ENCODE results near the gene PCDH9.
"Not testable (repeated sequence)": the region's sequence is repeated elsewhere in the genome, so short reads cannot be mapped to it uniquely, and the experiment has no call there.

The PCDH9 gene

DNA sequence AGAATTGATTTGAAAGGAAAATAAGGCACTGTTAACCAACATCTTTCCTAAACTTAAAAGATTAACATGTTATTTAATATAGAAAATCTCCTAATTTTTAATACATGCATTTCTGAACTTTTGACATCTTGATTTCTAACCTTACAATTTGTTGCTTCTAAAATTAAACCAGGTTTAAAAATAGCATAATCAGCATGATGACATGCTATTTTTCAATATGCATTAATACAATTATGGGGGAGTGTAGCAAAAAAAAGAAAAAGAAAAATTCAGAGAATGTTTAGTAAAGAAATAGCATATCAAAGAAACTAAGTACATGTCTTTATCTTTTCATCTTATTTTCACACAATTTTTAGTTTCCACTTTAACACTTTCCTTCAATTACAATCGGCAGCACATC is 98.7 kb downstream of the PCDH9 start:
- H3K4me3 ChIP-seq (ENCODE audit: low read depth, low read length) = no peak overlapping the region

DNA sequence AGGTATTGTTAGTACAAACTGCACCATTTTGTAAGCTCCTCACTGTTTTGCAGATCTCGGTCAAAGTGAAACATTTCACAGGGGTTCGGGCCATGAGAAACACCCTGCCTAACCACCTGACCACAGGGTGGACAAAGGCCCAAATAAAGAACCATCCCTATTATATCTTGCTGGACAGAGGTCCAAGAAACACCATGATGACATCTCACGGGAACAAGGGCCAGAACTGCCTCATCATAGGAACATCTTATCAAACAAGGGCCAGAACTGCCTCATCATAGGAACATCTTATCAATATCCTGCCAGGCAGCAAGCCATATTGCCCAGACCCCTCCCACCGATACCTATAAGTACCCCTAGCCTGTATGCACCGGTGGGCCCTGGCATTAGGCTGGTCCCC is 99.7 kb downstream of the PCDH9 start:
- H3K4me3 ChIP-seq (ENCODE audit: low read depth, low read length) = no peak overlapping the region

DNA sequence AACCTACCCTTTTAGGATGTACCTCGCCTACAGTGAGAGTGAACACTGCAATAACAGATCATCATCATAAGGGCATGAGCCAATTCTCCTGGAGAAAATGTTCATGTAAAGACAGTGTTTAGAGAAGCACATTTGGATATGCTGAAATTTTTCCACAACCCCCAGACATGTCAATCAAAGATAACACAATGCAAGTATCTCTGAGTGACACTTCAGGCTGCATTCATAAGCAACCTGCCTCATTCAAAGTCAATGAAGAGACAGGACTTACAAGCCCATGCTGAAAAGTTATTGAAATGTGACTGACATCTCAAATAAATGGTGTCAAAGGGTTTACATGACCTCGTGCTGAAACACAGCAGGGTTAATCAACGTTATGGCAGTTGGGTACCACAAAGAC is 102.0 kb downstream of the PCDH9 start:
- no peak overlapping the region for H3K4me3 ChIP-seq (ENCODE audit: low read depth, low read length)

DNA sequence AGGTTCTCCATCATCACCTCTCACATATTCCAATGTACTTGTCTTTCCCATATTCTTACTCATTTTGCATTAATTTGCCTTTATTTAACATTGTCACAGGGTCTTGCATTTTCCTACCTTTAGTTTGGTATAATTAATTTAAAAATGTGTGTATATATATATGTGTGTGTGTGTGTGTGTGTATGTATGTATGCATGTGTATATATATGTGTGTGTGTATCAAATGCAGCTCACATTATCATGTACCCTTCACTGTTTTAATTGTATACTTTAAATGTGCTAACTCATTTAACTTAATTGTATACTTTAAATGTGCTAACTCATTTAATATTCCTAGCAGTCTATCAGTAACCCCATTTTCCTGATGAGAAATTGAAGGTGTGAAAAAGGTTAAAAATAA is 104.5 kb downstream of the PCDH9 start:
- H3K4me3 ChIP-seq (ENCODE audit: low read depth, low read length) = no peak overlapping the region

DNA sequence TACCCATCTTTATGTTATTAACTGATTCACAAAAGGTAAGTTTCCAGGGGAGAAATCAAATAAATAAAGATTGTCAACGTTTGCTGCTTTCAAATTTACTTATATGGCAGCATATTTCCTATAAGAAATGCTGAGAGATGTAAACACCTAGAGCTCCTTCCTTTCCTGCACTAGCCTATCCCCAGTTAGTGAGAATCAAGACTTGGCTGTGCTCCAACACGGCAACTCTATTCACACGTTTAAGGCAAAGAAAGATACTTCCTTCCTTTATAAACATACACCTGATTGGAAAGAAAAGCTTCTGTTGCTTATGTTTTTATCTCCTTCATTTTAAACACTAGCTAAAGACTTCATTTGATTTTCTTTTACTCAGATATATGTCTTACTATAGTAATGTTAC is 107.0 kb downstream of the PCDH9 start:
- no peak overlapping the region for H3K4me3 ChIP-seq (ENCODE audit: low read depth, low read length)

DNA sequence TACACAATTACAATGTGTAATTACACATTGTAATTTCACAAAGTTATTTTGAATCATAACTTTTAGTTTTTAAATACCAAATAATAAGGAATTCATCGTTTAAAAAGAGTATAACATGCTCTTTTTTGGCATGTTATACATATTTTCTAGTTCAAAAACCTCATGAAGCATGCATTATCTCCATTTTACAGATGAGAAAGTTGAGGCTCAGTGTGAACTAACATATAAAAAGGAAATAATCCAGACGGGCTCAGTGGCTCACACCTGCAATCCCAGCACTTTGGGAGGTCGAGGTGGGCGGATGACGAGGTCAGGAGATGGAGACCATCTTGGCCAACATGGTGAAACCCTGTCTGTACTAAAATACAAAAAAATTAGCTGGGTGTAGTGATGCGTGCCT is 107.9 kb downstream of the PCDH9 start:
- no peak overlapping the region for H3K4me3 ChIP-seq (ENCODE audit: low read depth, low read length)

DNA sequence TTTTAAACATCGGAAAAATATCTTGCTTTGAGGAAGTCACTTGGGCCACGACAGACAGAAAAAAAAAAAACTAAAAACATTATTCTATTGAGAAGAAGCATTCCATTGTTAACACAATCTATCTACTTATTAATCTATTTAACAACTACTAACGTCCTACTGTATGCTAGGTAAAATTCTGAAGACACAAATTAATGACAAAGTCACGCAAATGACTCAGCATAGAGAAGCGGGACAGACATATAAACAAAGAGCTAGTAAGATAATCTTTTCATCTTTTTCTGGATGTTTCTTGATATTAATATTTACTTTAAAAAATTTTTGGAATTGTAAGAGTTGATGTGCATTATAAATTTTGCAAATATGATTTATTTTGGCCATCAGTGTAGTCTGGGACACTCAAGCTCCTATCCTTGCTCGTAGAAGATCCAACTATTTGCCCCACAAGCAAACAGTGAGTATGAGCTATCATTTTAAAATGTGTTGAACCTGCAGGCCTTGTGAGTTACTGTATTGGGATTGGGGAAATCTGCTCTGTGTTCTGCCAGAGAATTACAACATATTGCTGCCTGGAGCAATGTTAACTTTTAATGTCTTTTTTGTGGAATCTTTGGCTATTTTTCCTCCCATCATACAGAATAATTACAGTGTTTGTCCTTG is 109.1 kb downstream of the PCDH9 start:
- H3K4me3 ChIP-seq (ENCODE audit: low read depth, low read length) = no peak overlapping the region

DNA sequence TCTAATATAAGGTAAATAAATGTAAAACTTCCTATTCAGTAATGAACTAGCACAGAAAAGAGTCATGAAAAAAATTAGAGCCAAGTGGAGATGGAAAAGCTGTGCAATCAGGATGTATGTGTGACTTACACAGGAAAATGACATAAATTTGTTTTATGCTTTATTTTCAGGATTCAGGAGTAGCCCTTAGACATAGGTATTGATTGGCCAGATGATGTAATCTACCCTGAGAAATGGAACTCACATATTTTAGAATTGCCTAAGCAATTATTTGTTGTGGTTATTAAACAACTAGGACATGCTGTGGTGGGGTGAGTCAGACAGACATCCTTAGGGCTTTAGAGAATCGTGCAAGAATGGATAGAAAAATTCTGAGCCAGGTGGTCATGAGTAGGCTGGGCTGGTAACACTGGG is 110.6 kb downstream of the PCDH9 start:
- H3K4me3 ChIP-seq (ENCODE audit: low read depth, low read length) = no peak overlapping the region

DNA sequence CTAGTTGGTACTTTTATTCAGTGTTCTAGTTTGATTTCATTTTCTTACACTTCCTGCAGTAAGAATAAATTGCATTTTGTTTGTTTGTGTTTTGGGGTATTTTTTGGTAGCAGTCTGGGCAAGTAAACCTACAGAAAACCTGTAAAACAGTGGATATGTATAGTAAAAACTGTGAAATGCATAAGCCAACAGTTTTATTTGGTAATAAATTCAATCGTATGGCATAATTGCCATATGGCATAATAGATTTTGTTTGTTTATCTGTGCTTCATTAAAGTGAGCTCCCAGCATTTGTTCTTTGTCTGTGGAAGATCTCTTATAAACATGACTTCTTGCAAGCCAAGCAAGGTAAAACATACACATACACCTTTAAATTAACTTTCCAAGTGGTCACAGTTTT is 111.9 kb downstream of the PCDH9 start:
- H3K4me3 ChIP-seq (ENCODE audit: low read depth, low read length) = no peak overlapping the region

DNA sequence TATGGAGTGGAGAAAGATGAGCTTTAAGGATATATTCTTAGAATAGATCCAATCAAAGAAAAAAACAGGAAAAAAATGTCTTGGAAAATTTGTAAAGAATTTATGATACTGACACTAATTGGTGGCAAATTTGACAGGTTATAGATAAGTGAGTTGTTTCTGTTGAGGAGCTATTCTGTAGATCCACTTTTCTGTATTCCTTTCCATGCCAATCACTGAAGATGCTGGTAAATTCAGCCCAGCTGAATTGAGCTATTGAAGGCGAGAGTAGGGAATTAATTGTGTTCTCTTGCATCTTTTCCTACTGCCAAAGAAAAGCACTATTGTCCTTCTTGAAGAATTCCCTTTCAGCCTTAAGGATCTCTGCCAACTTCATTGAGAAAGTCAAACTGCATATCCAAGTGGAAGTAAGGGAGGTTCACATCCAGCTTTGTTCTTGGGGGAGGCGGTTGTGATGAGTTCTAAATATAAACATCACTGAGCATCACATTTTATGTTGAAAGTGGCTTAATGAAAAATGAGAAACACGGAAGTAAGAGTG is 113.1 kb downstream of the PCDH9 start:
- H3K4me3 ChIP-seq (ENCODE audit: low read depth, low read length) = no peak overlapping the region

DNA sequence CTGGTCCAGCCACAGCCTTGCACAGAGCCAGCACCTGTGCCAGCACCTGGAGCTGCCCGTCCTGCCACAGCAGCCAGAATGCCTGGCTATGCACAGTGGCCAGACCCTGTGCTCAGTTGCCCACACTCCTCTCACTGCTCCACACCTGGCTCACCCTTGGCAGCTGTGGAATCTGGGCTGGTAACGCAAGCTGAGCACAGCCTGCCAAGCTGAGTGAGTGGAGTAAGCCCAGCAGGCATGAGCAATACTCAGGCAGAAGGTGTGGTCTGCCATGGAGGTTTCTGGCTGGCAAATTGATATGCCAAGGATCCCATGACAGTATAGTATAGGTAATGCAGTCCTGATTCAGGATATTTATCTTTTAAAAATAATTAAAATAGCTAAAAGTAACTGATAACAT is 122.2 kb downstream of the PCDH9 start:
- no peak overlapping the region for H3K4me3 ChIP-seq (ENCODE audit: low read depth, low read length)

DNA sequence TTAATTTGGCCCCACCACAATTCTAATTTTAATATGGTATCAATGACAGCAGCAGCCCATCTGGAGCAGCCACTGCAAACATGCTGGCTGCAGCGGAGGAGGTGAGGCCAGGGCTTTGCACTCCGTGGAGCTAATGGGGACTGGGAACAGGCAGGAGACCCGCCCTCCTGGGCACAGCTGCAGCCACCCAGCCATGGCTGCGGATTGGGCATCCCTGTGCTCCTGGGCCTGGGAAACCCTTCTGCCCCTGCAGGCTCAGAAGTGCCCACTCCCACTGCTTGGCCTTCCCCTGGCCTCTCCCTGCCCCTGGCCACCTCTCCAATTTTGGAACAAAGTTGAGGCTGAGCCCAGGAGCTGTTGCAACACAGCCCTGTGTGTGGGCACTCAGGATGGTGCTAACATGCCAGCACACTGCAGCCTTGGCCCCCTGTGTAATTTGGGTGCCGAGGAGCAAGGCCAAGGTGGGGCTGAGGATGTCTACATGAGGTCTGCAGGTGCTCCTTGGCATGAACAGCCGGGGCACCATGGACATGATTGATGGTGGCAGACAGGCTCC is 123.6 kb downstream of the PCDH9 start:
- no peak overlapping the region for H3K4me3 ChIP-seq (ENCODE audit: low read depth, low read length)

DNA sequence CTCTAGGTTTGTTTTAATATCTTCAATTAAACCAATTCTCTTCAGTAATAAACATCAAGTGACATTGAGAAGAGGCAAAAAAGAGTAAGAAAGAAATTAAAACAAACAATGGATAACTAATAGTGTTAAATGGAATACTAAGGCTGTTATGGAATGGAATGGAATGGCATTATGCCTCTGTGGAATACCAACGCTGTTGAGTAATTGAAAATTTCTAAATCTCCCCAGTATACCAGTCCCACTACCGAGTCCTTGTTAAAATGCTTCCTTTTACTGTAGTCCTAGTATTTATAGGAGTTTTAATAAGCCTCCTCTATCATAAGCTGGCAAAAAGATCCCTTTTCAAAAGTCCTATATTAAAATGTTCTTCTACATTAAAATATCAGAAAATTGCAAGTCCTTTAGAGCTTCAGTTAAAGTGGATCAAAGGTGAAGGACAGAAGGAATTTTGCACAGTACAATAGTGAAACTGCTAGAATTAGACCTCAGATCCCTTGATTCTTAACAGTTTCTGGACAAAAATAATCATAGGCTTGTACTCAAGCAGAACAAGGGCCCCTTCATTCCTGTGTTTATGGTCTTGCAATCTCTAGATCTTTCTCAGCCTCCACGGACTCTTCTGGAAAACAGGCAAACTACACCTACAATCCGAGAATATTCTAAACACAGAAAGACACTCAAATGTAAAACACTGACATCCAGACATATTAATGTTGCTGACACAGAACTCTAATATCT is 128.2 kb downstream of the PCDH9 start:
- no peak overlapping the region for H3K4me3 ChIP-seq (ENCODE audit: low read depth, low read length)

DNA sequence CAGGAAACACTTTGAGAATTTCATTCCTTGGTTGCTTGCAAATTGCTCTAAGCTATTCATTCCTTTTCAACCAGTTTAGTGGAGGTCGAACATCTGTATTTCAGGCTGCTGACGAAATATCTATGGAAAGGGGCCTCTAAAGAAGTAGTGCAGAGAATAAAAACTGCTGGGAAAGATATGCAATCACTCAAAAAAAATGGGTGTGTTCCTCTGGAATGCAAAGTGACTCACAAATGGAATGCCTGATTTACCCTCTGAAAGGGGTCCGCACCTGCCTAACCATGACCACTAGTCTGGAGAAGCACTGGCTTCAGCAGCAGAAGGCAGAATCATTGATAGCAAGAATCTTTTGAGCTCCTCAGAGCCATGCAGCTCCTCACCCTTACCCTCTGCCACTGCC is 129.4 kb downstream of the PCDH9 start:
- H3K4me3 ChIP-seq (ENCODE audit: low read depth, low read length) = no peak overlapping the region

DNA sequence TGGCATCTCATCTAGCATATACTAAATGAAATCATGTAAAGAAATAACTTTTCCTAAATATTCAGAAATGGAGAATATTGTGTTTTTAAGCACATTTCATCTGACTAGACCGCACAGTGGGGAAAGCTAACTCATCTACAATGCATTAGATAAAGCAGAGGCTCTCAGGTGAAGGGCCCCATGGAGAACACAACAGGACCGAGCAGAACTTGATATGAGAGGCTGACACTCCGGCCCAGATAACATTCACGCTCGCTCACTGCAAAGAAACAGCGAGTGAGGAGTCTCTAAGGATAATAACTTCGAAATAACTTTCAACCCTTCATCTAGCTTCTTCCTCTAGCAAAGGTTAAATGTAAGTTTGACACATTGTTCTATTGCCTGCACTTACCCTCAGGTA is 130.6 kb downstream of the PCDH9 start:
- H3K4me3 ChIP-seq (ENCODE audit: low read depth, low read length) = no peak overlapping the region

DNA sequence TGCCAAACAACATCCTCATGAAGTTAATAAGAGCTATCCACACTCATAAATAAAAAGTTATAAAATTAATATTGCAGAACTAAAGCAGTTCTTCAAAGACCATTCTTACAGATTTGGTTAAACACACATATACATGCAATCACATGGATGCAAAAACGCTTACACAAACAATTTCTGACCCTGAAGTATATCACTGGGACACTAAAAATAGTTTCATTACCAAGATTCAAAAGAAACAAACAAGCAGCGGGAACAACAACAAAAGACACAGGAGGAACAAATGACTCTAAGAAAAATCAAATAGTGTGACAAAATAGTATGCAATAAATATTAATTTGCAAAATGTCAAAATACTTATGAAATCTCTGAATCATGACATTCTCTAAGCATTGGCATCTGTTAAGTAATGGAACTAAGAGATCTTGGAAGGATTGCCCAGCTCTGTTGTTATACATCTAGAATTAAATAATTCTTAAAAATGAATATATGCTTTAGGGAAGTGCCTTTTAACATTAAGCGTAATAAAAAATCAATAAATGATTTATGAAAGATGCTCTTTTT is 132.2 kb downstream of the PCDH9 start:
- H3K4me3 ChIP-seq (ENCODE audit: low read depth, low read length) = no peak overlapping the region

DNA sequence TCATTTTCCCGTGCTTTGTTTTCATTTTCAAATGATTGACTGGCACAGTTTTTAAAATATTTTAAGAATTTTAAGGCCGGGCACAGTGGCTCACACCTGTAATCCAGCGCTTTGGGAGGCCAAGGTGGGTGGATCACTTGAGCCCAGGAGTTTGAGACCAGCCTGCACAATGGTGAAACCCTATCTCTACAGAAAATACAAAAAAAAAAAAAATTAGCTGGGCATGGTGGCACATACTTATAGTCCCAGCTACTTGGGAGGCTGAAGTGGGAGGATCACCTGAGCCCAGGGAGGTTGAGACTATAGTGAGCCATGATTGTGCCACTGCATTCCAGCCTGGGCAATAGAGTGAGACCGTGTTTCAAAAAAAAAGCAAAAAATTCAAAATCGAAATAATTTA is 133.2 kb downstream of the PCDH9 start:
- not testable (repeated sequence) for H3K4me3 ChIP-seq (ENCODE audit: low read depth, low read length)

DNA sequence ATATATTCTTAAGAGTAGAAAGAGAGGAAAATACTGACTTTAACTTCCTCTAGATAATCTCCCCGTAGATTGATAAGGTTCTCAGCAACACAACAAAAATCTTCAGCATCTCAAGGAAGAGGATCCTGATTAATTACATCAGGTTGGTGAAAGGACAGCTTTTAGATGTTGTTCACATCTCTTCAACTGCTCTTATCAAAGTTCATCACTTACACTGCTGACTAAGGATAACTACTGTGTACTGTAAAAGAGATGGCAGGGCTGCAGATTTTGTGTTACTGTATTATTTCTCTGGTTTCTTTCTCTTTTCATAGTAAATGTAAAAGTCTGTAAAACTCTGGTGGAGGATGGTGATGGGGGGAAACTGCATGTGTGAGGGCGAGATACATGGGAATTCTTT is 133.7 kb downstream of the PCDH9 start:
- no peak overlapping the region for H3K4me3 ChIP-seq (ENCODE audit: low read depth, low read length)

DNA sequence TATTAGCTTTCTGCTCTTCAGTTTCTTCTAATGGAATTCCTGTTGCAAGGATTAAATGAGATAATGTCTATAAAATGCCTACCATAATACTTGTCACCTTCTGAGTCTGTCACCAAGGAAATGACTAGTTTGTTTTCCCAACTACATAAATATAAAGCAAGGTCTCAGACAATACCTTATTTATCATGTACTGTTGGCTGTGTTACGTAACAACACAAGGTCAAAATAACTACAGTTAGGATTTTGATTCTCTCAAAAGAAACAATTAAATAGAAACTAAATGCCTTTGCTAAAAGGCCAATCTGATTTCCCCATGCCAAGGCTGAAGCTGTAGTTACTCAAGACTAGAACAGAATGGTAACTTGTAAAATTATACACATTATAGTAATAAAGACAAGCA is 134.5 kb downstream of the PCDH9 start:
- no peak overlapping the region for H3K4me3 ChIP-seq (ENCODE audit: low read depth, low read length)

DNA sequence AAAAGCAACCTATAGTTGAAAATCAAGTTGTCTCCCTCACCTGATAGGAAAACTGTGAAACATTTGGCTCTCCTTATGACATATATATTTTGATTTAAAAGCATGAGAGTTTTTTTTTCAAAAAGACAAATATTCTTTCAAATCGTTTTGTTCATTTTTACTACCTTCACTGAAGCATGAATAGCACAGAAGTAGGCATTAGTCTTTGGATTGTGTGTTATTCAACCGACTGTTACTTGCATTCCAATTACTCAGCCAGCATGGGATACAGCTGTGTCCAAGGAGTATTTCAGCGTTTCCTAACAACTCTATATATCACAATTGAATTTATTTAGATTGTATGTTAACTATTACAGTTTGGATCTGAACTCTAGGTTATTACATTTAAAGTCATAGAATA is 135.2 kb downstream of the PCDH9 start:
- H3K4me3 ChIP-seq (ENCODE audit: low read depth, low read length) = no peak overlapping the region

DNA sequence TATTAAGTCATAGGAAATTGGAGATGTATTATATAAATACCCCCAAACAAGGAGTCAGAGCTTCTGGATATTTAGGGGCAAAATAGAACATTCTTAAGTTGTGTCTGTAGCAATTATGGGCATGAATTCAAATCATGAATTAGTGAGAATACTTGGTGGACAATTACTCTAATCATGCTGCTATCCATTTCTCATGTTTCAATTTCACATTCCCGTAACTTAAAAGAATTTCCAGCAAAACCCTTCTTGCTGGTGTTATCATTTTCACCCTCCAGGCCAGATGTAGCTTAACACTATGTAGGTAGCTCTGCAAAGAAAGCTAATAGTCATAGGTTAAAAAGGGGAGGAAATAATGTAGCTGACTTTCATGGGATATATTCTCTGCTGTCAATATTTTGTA is 136.1 kb downstream of the PCDH9 start:
- H3K4me3 ChIP-seq (ENCODE audit: low read depth, low read length) = no peak overlapping the region

DNA sequence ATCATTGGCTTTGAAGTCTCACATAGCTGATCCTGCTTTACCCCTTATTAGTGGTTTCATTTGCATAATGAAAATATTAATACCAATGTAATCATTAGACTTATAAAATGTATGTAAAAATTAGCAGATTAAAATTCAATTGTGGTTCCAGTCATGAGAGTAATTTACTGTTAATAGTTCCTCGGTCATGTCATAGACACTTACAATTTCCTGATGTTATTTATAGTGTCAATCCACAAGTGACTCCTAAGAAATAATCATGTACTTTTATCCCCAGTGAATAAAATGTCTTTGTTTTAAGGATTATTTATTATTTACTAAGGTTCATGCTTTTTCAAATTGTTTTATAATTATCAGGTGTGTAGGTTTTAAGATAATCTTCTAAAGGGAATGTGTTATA is 138.5 kb downstream of the PCDH9 start:
- H3K4me3 ChIP-seq (ENCODE audit: low read depth, low read length) = no peak overlapping the region

All from iPS-11a (cell line).